PC-9 (cell line): ENCODE results near the gene LSM12. TPM values are rescaled to one million over a fixed set of nuclear protein-coding genes. Genes with fewer than 3 reads are reported as not detected.

Source experiments
- BruUV-seq: library from RNA; stranded (reverse); fragments of 400-500 nt; replicated peaks from 2 replicates; lab custom pipeline; 2021; lab: Mats Ljungman, UMichigan
- CTCF ChIA-PET: fragments of 300-600 bp; sonication (Branson Sonifier 250); formaldehyde crosslinking; loops from one replicate; lab custom pipeline; 2022; ENCODE audit warnings: antibody characterized with exemption; lab: Charles Lee
- POLR2A ChIA-PET: fragments of 300-600 bp; sonication (Branson Sonifier 250); formaldehyde crosslinking; loops from one replicate; lab custom pipeline; 2022; ENCODE audit warnings: antibody characterized with exemption; ENCODE audit not compliant: unreplicated experiment; lab: Charles Lee
- DNase-seq, 2 experiments: peaks; one replicate each; pipeline versions ENCODE4 v3.0.0 to v3.0.0-alpha.2; 2015 to 2022; ENCODE audit warnings: mixed read lengths in 1 of 2
- H2AFZ ChIP-seq: fragments of 200-600 bp; sonication (generic); 2 replicates; pipeline ENCODE4 v1.8.1; 2017; ENCODE audit warnings: antibody characterized with exemption
- H3F3A ChIP-seq: fragments of 200-600 bp; sonication (generic); 2 replicates; pipeline ENCODE4 v1.8.1; 2017; ENCODE audit warnings: antibody characterized with exemption, mild to moderate bottlenecking, low read depth; ENCODE audit not compliant: insufficient read depth
- H3K27ac ChIP-seq: fragments of 200-600 bp; sonication (generic); 2 replicates; pipeline ENCODE4 v1.6.1; 2016; ENCODE audit warnings: mixed run types
- H3K27me3 ChIP-seq: fragments of 200-600 bp; sonication (generic); 2 replicates; pipeline ENCODE4 v1.6.1; 2016; ENCODE audit warnings: low read depth, mixed run types; ENCODE audit not compliant: insufficient read depth
- H3K36me3 ChIP-seq: fragments of 200-600 bp; sonication (generic); 2 replicates; pipeline ENCODE4 v1.6.1; 2016; ENCODE audit warnings: low read depth, mixed run types
- H3K4me1 ChIP-seq: fragments of 200-600 bp; sonication (generic); replicated peaks from 2 replicates; pipeline ENCODE4 v1.6.1; 2016; ENCODE audit warnings: mixed run types; ENCODE audit not compliant: insufficient read depth
- H3K4me2 ChIP-seq: fragments of 200-600 bp; sonication (generic); 2 replicates; pipeline ENCODE4 v1.6.1; 2017; ENCODE audit warnings: mixed run types
- H3K4me3 ChIP-seq: fragments of 200-600 bp; sonication (generic); 2 replicates; pipeline ENCODE4 v1.6.1; 2016; ENCODE audit warnings: mixed run types
- H3K79me2 ChIP-seq: fragments of 200-600 bp; sonication (generic); 2 replicates; pipeline ENCODE4 v1.6.1; 2017; ENCODE audit warnings: low read depth, mixed run types
- H3K9me2 ChIP-seq: fragments of 200-600 bp; sonication (generic); 2 replicates; pipeline ENCODE4 v1.8.1; 2017; ENCODE audit warnings: mild to moderate bottlenecking; ENCODE audit not compliant: insufficient read depth
- H3K9me3 ChIP-seq: fragments of 200-600 bp; sonication (generic); 2 replicates; pipeline ENCODE4 v1.8.1; 2016; ENCODE audit warnings: low read depth; ENCODE audit not compliant: insufficient read depth
- H4K20me1 ChIP-seq: fragments of 200-600 bp; sonication (generic); 2 replicates; pipeline ENCODE4 v1.8.1; 2017; ENCODE audit not compliant: insufficient read depth
- CTCF ChIP-seq: fragments of 200-600 bp; sonication (generic); conservative IDR thresholded peaks from 2 replicates; pipeline ENCODE4 v1.6.1; 2017; ENCODE audit warnings: mixed run types, antibody characterized with exemption, mild to moderate bottlenecking, moderate library complexity
- EZH2 ChIP-seq: fragments of 200-600 bp; sonication (generic); IDR thresholded peaks from 2 replicates; pipeline ENCODE4 v1.8.0; 2017; ENCODE audit warnings: antibody characterized with exemption, low read depth
- intact Hi-C: fragments of 100-400 bp; cut with micrococcal nuclease; formaldehyde crosslinking; loops from one replicate; pipeline ENCODE4 v1.10.0; 2022; ENCODE audit not compliant: unreplicated experiment
- total RNA-seq: library from RNA; stranded (reverse); gene quantifications from 2 replicates; pipeline ENCODE4 v1.2.3, GENCODE V29; 2021

LSM12 gene
- total RNA-seq, 1 experiment from 2014 or later: 62.7 TPM

- Histone ChIP-seq H3K4me3 (no peak overlapping the region), H3K27ac (no peak overlapping the region)
These were observed 45.3 kb upstream of the LSM12 start for GRCh38 chr17:44111777-44112176.

GRCh38 chr17:44110823-44111633 is 44.6 kb upstream of the LSM12 start:
- Histone ChIP-seq H3K4me1 (peaks cover 47% of the 10 kb centered on the region), H3K9me2 (no peaks in the 10 kb centered on the region), H3K79me2 (no peaks in the 10 kb centered on the region), H3K4me3 (peak overlapping the region; percentile 17; the same call in 1 of the 2 replicates), H3K27me3 (no peaks in the 10 kb centered on the region), H3K27ac (no peak overlapping the region), H3F3A (peaks cover 8% of the 10 kb centered on the region; the same call in 1 of the 2 replicates), H3K36me3 (no peaks in the 10 kb centered on the region), H2AFZ (no peak overlapping the region), H3K9me3 (no peaks in the 10 kb centered on the region), H4K20me1 (peaks cover 4% of the 10 kb centered on the region; the same call in 1 of the 2 replicates), H3K4me2 (peak overlapping the region; percentile 71)
- DNase-seq: peak; percentile 61 to 90
- no peak for TF ChIP-seq CTCF
- no peak for TF ChIP-seq EZH2
- ChIA-PET CTCF (interaction anchor here (0.5 to 1.0 kb wide), 5 partner anchors 13 to 30 kb away, joined by 3 to 22 read pairs (median 5); partner anchors contain the start of gene HDAC5), POLR2A (no interaction called here)
- no TSS peak for BruUV-seq
- intact Hi-C loops: loop anchor here (1.0 to 2.0 kb wide), 2 partner anchors 12 to 16 kb away; partner anchors contain the start of gene HDAC5

More at GRCh38 chr17:44111777-44112176, 45.3 kb upstream of the LSM12 start:
- intact Hi-C loops: loop anchor here (1.0 to 2.0 kb wide), 2 partner anchors 12 to 17 kb away; partner anchors contain the start of gene HDAC5
- Histone ChIP-seq H3K36me3 (no peaks in the 10 kb centered on the region), H3K4me2 (peak overlapping the region; percentile 71; the same call in 1 of the 2 replicates), H3K9me2 (no peaks in the 10 kb centered on the region), H3K4me1 (peaks cover 47% of the 10 kb centered on the region), H2AFZ (no peak overlapping the region), H4K20me1 (peaks cover 4% of the 10 kb centered on the region; the same call in 1 of the 2 replicates), H3K27me3 (no peaks in the 10 kb centered on the region), H3F3A (peaks cover 8% of the 10 kb centered on the region; the same call in 1 of the 2 replicates), H3K9me3 (no peaks in the 10 kb centered on the region), H3K79me2 (no peaks in the 10 kb centered on the region)
- ChIA-PET POLR2A (no interaction called here), CTCF (interaction anchor here (0.5 to 0.6 kb wide), 2 partner anchors 12 to 29 kb away, joined by 3 to 5 read pairs; partner anchors contain the start of gene HDAC5)
- no peak for DNase-seq
- TF ChIP-seq EZH2 (no peak), CTCF (no peak)
- no TSS peak for BruUV-seq

GRCh38 chr17:44110011-44110686 is 43.7 kb upstream of the LSM12 start:
- no peak overlapping the region for H2AFZ ChIP-seq
- H3F3A ChIP-seq: peaks cover 8% of the 10 kb centered on the region; the same call in 1 of the 2 replicates
- BruUV-seq: no TSS peak
- H3K4me1 ChIP-seq: peaks cover 47% of the 10 kb centered on the region
- H3K27ac ChIP-seq: no peak overlapping the region
- ChIA-PET CTCF (no interaction called here), POLR2A (no interaction called here)
- no peaks in the 10 kb centered on the region for H3K36me3 ChIP-seq
- TF ChIP-seq CTCF: no peak
- TF ChIP-seq EZH2: no peak
- H3K9me3 ChIP-seq: no peaks in the 10 kb centered on the region
- intact Hi-C loops: loop anchor here (2.0 kb wide), 1 partner anchor 15 kb away; no protein-coding TSS in a partner anchor
- H3K4me2 ChIP-seq: peak overlapping the region; percentile 71
- no peaks in the 10 kb centered on the region for H3K9me2 ChIP-seq
- peak overlapping the region; percentile 17; the same call in 1 of the 2 replicates for H3K4me3 ChIP-seq
- H3K79me2 ChIP-seq: no peaks in the 10 kb centered on the region
- H4K20me1 ChIP-seq: no peaks in the 10 kb centered on the region; the same call in 1 of the 2 replicates
- no peaks in the 10 kb centered on the region for H3K27me3 ChIP-seq
- DNase-seq: no peak
